ENCODE data around the gene FOXQ1.

- TF ChIP-seq CTCF (IDR thresholded peaks at IDR 0.05 in 4 of 5, conservative IDR thresholded peaks at IDR 0.05 in 1 of 5), result no peak
- no peak for TF ChIP-seq POLR2A (IDR thresholded peaks at IDR 0.05)
Observed at GRCh38 chr6:1335367-1336037, 23.6 kb downstream of the FOXQ1 start.

All from gastrocnemius medialis (tissue), 4 donors.